ENCODE measurements around the gene MAD1L1.

Gene MAD1L1

DNA sequence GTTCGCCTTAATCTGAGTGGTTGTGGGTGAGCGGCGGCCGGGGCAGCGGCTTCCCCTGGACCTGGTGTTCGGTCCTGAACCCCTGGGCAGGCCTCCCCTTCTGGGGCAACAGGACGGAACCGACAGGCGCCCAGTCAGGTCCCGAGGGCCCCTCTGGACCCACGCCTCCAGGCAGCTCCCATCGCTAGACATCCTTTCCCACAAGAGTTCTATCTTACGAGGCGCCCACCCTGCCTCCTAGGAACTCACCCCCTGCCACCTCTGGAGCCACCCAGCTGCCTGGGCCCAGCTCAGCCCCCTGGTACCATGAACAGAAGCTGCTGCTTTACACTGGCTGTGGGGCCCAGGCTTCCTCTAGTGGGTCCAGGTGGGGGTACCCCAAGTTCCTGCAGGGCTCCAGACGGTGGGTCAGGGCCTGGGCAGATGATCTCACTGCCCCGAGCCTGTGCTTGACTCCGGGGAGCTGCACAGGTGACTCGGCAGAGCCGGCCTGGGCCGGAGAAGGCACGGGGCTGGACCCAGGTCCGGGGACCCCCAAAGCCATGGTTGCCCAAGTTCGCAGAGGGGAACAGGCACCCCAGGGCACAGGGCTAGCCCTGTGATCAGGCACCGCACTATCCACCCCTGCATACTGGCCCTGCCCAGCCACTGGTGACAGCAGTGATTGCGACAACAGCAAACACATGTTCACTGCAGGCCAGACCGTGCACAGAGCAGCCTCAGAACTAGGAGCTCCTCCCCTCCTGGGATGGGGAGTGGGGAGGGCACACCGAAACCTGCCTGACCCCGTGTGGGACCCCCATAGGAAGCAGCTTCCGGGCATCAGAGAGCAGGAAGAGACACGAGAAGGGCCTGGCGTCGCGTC lies 382.4 kb downstream of the MAD1L1 start:
- H3K9ac ChIP-seq (ENCODE audit: low read depth, low read length): no peak overlapping the region
- H3K27me3 ChIP-seq (ENCODE audit: control insufficient read depth, insufficient read depth, low read length): no peaks in the 10 kb centered on the region
- H3K36me3 ChIP-seq (ENCODE audit: control insufficient read depth, insufficient read depth, low read length): no peaks in the 10 kb centered on the region
- no peak overlapping the region for H3K27ac ChIP-seq (ENCODE audit: low read depth, low read length)
- H3K4me3 ChIP-seq (ENCODE audit: low read depth, low read length): no peak overlapping the region
- H3K9me3 ChIP-seq (ENCODE audit: control insufficient read depth, insufficient read depth, low read length): no peaks in the 10 kb centered on the region
- H3K4me1 ChIP-seq (ENCODE audit: control insufficient read depth, insufficient read depth, low read length): no peaks in the 10 kb centered on the region

DNA sequence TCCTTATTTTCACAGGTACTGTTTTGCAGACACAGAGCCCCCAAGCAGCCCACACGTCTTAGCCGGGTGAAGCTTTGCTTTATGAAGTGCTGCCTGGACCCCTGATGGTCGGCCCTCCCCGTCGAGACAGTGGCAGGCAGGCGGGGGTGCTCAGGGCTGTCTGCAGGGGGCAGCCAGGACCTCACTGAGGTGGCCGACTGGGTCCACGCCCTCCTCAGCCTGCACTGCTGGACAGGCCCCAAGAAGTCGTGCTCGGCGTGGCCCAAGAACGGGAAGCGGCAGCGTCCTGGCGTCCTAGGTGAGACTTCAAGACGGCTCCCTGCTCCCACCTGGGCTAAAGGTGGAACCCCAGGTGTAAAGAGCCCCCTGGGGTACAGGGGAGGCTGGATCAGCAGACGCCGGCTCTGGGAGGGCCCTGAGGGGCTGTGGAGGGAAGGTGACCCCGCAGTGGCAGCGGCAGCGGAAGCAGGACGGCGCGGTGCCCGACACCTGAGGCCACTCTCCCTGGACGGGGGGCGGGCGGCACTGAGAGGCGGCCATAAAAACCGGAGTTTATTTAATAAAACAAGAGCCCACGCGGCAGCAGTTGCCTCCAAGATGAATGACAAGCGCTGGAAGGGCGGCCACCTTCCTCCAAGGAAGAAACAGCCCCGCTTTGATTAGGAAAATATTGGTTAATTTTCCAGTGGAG lies 383.2 kb downstream of the MAD1L1 start:
- H3K27ac ChIP-seq (ENCODE audit: low read depth, low read length): no peak overlapping the region
- no peak overlapping the region for H3K4me3 ChIP-seq (ENCODE audit: low read depth, low read length)
- no peaks in the 10 kb centered on the region for H3K27me3 ChIP-seq (ENCODE audit: control insufficient read depth, insufficient read depth, low read length)
- no peaks in the 10 kb centered on the region for H3K36me3 ChIP-seq (ENCODE audit: control insufficient read depth, insufficient read depth, low read length)
- no peak overlapping the region for H3K9ac ChIP-seq (ENCODE audit: low read depth, low read length)
- no peaks in the 10 kb centered on the region for H3K4me1 ChIP-seq (ENCODE audit: control insufficient read depth, insufficient read depth, low read length)
- H3K9me3 ChIP-seq (ENCODE audit: control insufficient read depth, insufficient read depth, low read length): no peaks in the 10 kb centered on the region

DNA sequence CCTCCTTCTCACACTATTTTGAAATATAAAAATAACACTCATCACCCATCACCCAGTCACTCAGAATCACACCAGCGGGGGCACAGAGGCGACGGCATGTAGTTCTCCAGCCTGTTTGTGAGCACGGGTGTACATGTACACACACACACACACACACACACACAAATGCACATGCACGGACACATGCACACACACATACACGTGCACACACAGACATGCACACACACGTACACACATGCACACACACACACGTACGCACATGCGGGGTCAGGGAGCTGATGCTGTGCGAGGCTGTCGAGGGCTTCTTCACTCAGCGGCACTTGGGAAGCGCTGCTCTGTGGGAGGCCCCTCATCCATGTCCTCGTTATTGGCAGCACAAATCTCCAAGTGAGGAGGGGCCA lies 383.8 kb downstream of the MAD1L1 start:
- no peak overlapping the region for H3K4me3 ChIP-seq (ENCODE audit: low read depth, low read length)
- H3K9me3 ChIP-seq (ENCODE audit: control insufficient read depth, insufficient read depth, low read length): no peaks in the 10 kb centered on the region
- no peak overlapping the region for H3K27ac ChIP-seq (ENCODE audit: low read depth, low read length)
- no peak overlapping the region for H3K9ac ChIP-seq (ENCODE audit: low read depth, low read length)
- H3K27me3 ChIP-seq (ENCODE audit: control insufficient read depth, insufficient read depth, low read length): no peaks in the 10 kb centered on the region
- no peaks in the 10 kb centered on the region for H3K4me1 ChIP-seq (ENCODE audit: control insufficient read depth, insufficient read depth, low read length)
- H3K36me3 ChIP-seq (ENCODE audit: control insufficient read depth, insufficient read depth, low read length): no peaks in the 10 kb centered on the region

DNA sequence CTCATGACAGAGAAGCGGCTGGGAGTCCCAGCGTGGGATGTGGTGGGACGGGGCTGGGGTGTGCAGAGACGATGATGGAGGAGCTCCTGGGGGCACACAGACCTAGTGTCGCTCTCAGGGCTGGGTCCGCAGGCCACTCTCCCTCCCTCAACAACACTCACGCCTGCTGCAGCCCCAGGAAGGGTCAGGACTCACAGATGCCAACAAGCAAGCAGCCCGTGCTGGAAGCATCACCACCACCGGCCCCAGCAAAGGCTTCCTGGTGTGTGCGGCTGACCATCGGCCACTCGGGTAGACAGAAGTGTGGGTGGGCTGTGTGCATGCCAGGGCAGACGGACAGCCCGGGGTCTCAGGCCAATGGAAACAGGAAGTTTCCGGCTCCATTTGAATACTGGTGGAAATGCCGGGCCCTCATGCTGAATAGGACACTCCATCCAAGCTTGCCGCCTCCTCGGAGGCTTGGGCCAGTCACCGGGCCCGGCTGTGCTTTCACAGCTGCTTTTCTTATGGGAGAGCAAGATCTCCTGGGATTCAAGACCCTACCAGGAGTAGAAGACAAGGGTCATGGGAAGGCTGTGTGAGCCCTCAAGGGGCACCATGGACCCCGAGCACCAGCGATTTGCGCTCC lies 384.6 kb downstream of the MAD1L1 start:
- Histone ChIP-seq H3K36me3 (ENCODE audit: control insufficient read depth, insufficient read depth, low read length) (no peaks in the 10 kb centered on the region), H3K4me1 (ENCODE audit: control insufficient read depth, insufficient read depth, low read length) (no peaks in the 10 kb centered on the region), H3K27me3 (ENCODE audit: control insufficient read depth, insufficient read depth, low read length) (no peaks in the 10 kb centered on the region), H3K9ac (ENCODE audit: low read depth, low read length) (no peak overlapping the region), H3K9me3 (ENCODE audit: control insufficient read depth, insufficient read depth, low read length) (no peaks in the 10 kb centered on the region), H3K4me3 (ENCODE audit: low read depth, low read length) (no peak overlapping the region), H3K27ac (ENCODE audit: low read depth, low read length) (no peak overlapping the region)

DNA sequence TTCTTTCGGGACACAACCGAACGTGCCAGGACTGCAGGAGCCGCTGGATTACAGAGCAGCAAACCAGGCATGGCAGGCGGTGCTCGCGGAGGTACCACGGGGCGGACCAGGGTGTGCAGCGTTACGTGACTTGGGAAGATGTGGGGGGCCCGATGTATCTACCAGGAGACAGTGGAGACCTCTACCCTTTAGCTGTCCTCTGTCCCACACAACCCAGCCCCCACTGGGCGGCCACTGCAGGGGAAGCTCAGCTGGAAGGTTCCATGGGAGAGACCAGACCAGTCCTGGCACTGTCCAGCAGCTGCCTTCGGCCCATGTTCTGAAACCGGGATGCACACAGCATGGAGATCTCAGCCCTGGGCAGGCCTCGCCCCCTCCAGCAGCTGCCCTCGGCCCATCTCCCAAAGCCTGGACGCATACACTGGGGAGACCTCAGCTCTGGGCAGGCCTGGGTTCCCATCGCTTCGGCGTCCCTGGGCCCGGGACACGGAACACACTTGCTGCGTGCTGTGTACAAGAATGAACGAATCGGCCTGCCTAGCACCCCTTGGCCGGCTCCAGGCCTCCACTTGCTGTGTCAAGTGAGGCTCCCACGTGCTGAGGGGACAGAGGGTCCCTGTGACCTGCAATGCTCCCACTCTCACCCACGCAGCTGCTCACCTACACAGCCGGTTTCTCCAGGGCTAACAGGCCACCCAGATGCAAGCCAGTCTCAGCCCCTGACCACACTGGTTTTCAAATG lies 385.3 kb downstream of the MAD1L1 start:
- no peak overlapping the region for H3K27ac ChIP-seq (ENCODE audit: low read depth, low read length)
- H3K27me3 ChIP-seq (ENCODE audit: control insufficient read depth, insufficient read depth, low read length): no peaks in the 10 kb centered on the region
- no peaks in the 10 kb centered on the region for H3K36me3 ChIP-seq (ENCODE audit: control insufficient read depth, insufficient read depth, low read length)
- H3K9ac ChIP-seq (ENCODE audit: low read depth, low read length): no peak overlapping the region
- H3K9me3 ChIP-seq (ENCODE audit: control insufficient read depth, insufficient read depth, low read length): no peaks in the 10 kb centered on the region
- no peaks in the 10 kb centered on the region for H3K4me1 ChIP-seq (ENCODE audit: control insufficient read depth, insufficient read depth, low read length)
- H3K4me3 ChIP-seq (ENCODE audit: low read depth, low read length): no peak overlapping the region

DNA sequence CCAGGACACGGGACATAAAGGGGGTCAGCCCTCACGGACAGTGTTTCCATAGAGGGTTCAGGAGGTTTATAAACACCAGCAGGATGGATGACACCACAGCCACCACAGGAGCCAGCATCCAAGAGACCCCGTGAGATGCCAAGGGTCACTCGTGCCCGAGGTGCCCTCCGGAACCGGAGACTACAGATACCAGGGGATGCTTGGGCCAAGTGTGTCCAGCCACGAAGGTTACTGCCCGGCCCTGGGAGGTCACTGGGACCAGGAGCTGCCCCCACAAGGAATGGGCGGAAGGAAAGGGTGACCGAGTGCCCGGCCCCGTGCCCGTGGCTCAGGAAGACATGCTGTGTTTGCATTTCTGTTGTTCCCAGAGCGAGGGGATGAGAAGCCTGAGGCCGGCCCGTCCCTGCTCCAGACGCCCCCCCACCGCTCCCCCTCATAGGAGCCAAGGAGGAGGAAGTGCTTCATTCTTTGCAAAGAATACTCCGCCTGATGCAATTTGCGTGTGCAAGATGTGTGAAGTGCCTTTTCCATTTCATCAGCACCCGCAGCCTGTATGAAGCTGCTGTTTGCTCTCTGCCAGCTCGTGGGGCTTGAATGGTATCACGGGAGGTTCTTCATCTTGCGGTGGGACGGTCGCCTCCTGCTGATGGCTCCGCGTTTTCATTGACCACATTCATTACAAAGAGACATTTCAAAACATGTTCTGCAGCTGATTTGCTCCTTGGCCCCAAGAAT lies 386.2 kb downstream of the MAD1L1 start:
- no peaks in the 10 kb centered on the region for H3K4me1 ChIP-seq (ENCODE audit: control insufficient read depth, insufficient read depth, low read length)
- H3K27me3 ChIP-seq (ENCODE audit: control insufficient read depth, insufficient read depth, low read length): no peaks in the 10 kb centered on the region
- H3K4me3 ChIP-seq (ENCODE audit: low read depth, low read length): no peak overlapping the region
- no peaks in the 10 kb centered on the region for H3K9me3 ChIP-seq (ENCODE audit: control insufficient read depth, insufficient read depth, low read length)
- H3K36me3 ChIP-seq (ENCODE audit: control insufficient read depth, insufficient read depth, low read length): no peaks in the 10 kb centered on the region
- H3K9ac ChIP-seq (ENCODE audit: low read depth, low read length): no peak overlapping the region
- H3K27ac ChIP-seq (ENCODE audit: low read depth, low read length): no peak overlapping the region

DNA sequence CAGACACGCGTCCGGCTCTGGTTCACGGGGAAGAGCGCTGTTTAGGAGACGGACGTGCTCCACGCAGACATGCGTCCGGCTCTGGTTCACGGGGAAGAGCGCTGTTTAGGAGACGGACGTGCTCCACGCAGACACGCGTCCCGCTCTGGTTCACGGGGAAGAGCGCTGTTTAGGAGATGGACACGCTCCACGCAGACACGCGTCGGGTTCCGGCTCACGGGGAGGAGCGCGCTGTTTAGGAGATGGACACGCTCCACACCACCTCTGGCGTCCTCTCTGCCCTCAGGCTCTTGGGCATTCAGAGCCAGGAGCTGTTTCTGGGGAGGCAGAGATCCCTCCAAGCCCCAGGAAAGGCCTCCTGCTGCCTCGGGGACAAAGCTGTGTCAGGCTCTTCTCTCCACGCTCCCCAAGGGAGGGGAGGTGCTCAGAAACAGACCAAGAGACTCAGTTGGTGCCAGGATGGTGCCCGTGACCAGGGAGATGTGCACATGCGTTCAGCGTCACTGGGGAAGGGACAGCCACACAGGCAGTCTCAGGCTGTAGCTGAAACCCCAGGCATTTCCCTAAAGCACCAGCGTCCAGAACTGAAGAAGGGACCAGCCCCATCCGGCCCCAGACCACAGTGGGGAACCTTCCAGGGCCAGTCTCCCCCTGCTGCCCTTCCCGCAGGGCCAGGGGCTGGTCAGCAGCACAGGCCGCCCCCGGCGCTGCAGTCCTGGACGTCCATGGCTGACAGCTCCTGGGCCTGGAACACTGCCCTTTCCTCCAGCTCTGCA lies 387.0 kb downstream of the MAD1L1 start:
- Histone ChIP-seq H3K9me3 (ENCODE audit: control insufficient read depth, insufficient read depth, low read length) (no peaks in the 10 kb centered on the region), H3K27me3 (ENCODE audit: control insufficient read depth, insufficient read depth, low read length) (no peaks in the 10 kb centered on the region), H3K4me1 (ENCODE audit: control insufficient read depth, insufficient read depth, low read length) (no peaks in the 10 kb centered on the region), H3K36me3 (ENCODE audit: control insufficient read depth, insufficient read depth, low read length) (no peaks in the 10 kb centered on the region), H3K9ac (ENCODE audit: low read depth, low read length) (no peak overlapping the region), H3K4me3 (ENCODE audit: low read depth, low read length) (no peak overlapping the region), H3K27ac (ENCODE audit: low read depth, low read length) (no peak overlapping the region)

DNA sequence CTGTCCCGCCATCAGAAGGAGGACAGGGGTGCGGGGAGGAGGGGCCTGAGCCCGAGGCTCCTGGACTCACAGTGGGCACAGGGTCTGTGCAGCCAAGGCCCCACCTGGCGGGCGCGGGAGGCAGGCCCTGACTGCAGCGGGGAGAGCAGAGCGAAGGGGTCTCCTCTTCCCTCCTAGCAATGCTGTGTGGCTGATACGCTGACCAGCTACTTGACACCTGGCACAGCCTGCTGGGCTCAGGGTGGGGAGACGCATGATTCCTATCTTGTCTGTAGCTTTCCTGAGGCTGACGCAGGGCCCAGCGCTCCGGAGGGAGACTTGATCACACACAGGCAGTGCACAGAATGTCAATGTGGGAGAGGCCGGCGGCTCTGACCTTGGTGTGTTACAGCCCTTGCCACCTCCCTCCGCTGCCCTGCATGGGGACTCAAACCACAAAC lies 387.8 kb downstream of the MAD1L1 start:
- H3K36me3 ChIP-seq (ENCODE audit: control insufficient read depth, insufficient read depth, low read length): no peaks in the 10 kb centered on the region
- no peaks in the 10 kb centered on the region for H3K4me1 ChIP-seq (ENCODE audit: control insufficient read depth, insufficient read depth, low read length)
- no peaks in the 10 kb centered on the region for H3K27me3 ChIP-seq (ENCODE audit: control insufficient read depth, insufficient read depth, low read length)
- H3K9ac ChIP-seq (ENCODE audit: low read depth, low read length): no peak overlapping the region
- H3K4me3 ChIP-seq (ENCODE audit: low read depth, low read length): no peak overlapping the region
- H3K27ac ChIP-seq (ENCODE audit: low read depth, low read length): no peak overlapping the region
- no peaks in the 10 kb centered on the region for H3K9me3 ChIP-seq (ENCODE audit: control insufficient read depth, insufficient read depth, low read length)

DNA sequence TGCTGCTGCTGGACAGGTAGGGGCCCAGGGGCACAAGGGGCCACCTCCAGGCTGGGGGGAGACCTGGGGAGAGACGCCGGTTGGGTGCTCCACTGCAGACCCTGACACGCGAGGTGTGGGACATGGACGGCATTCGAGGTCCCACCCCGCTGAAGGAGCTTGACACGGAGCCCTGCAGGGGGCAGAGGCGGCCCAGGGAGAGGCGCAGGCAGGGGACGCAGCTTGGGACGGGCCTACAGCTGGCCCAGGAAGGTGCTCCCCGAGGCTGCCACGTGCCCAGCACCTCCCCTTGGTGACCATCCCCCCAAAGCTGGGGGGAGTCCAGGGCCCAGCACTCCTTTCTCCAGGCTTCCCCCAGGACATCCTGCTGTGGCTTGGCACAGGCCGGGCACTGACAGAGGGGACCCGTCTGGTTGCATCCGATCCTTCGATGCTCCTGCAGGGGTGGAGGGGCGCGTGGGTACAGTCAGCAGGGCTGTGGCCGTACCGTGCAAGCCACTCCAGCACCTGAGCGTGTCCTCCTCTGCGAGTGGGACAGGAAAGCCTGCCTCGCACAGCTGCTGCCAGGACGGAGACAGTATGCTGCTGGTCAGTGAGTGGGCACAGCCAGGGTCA lies 388.3 kb downstream of the MAD1L1 start:
- no peaks in the 10 kb centered on the region for H3K36me3 ChIP-seq (ENCODE audit: control insufficient read depth, insufficient read depth, low read length)
- H3K4me3 ChIP-seq (ENCODE audit: low read depth, low read length): no peak overlapping the region
- no peaks in the 10 kb centered on the region for H3K4me1 ChIP-seq (ENCODE audit: control insufficient read depth, insufficient read depth, low read length)
- no peak overlapping the region for H3K27ac ChIP-seq (ENCODE audit: low read depth, low read length)
- H3K9ac ChIP-seq (ENCODE audit: low read depth, low read length): no peak overlapping the region
- H3K27me3 ChIP-seq (ENCODE audit: control insufficient read depth, insufficient read depth, low read length): no peaks in the 10 kb centered on the region
- H3K9me3 ChIP-seq (ENCODE audit: control insufficient read depth, insufficient read depth, low read length): no peaks in the 10 kb centered on the region
